ENCODE measurements around the gene PUM1. TPM values are rescaled to one million over a fixed set of nuclear protein-coding genes. Genes with fewer than 3 reads are reported as not detected.

Gene PUM1
- total and polyA plus RNA-seq, 10 of the 15 experiments (the other 5 are each of a cell fraction or from before 2014, with no cell fraction given), result 21.4 to 75.3 (median 42.4) TPM

DNA sequence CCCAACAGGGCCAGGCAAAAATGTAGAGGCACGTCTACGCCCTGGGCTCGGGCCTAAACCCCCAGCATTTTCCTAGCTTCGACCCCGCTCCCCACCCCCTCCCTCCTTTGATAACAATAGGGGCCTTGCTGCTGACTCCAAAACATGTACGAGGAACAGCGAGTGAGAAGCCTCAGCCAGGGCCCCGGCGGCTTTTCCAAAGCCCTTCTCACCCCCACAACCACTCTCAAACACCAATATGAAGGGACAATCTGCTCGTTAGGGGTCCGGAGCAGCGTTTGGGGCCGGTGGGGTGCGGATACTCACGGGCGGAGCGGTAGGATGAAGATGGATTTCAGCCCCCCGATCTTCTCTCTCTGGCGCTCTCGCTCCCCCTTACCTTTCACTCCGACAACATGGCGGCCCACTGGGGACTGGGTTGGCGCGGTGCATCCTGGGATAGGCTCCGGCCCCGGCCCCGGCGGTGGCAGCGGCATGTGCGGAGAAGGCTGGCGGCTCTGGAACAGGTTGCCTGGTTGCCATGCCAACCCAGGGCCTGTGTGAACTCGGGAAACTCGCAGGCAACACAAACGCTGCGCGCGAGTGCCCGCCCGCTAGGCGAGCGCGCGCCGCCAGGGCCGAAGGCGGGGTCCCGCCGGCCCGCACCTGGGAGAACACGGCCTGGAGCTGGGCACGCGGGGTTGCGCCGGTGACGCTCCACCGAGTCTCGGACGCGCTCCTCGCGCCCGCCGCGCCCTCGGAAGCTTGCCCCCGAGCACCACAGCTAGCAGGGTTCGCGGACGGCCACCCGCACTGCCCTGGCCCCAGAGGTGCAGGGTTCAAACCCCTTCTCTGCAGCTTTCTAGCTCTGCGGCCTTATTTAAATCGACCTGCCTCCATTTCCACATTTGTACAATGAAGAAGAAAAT, at the start of gene PUM1 (continued):
- TF ChIP-seq HSF1 (IDR thresholded peaks at IDR 0.05; ENCODE audit: low read depth, low read length) (no peak), BCLAF1 (IDR thresholded peaks at IDR 0.05) (no peak), KAT2A (conservative IDR thresholded peaks at IDR 0.05; ENCODE audit: control insufficient read depth, low read depth, low read length) (peak; percentile 87), ZNF207 (IDR thresholded peaks at IDR 0.05; ENCODE audit: borderline replicate concordance) (0 out of 2 replicates have a peak, but pooled peaks have one; percentile 49), BRCA1 (IDR thresholded peaks at IDR 0.05; ENCODE audit: low read depth, low read length) (no peak), MYB (IDR thresholded peaks at IDR 0.05; ENCODE audit: borderline replicate concordance, low read depth, low read length) (no peak), SMARCA5 (IDR thresholded peaks at IDR 0.05) (no peak; the same call in 1 of the 2 replicates), ZNF274 (IDR thresholded peaks at IDR 0.05; ENCODE audit: insufficient read depth, insufficient read length) (no peak), ZNF384 (IDR thresholded peaks at IDR 0.05; ENCODE audit: borderline replicate concordance, low read depth, low read length) (no peak), POLR2AphosphoS5 (IDR thresholded peaks at IDR 0.05; ENCODE audit: low read length) (peak; percentile 98), SUPT20H (IDR thresholded peaks at IDR 0.05; ENCODE audit: borderline replicate concordance, control insufficient read depth, low read depth, low read length) (no peak), EGR1 (IDR thresholded peaks at IDR 0.05; ENCODE audit: borderline replicate concordance in 1 of 2, low read depth in 2 of 2, low read length in 2 of 2) (no peak; a peak in 1 of 3 replicates), TCF3 (IDR thresholded peaks at IDR 0.05; ENCODE audit: borderline replicate concordance, insufficient read depth, low read depth, low read length) (peak; percentile 1; the same call in 1 of the 2 replicates), E4F1 (IDR thresholded peaks at IDR 0.05; ENCODE audit: borderline replicate concordance, partially characterized antibody) (no peak), RB1 (IDR thresholded peaks at IDR 0.05; ENCODE audit: borderline replicate concordance) (no peak; the same call in 1 of the 2 replicates), TCF7 (IDR thresholded peaks at IDR 0.05; ENCODE audit: borderline replicate concordance) (no peak), CHD4 (IDR thresholded peaks at IDR 0.05) (no peak), SKIL (IDR thresholded peaks at IDR 0.05; ENCODE audit: low read depth, poor library complexity, severe bottlenecking) (no peak), CREM (IDR thresholded peaks at IDR 0.05; ENCODE audit: low read depth) (no peak), STAT1 (conservative IDR thresholded peaks at IDR 0.05) (no peak)

All from GM12878 (cell line).